ENCODE results near the gene PLEKHO2.

Gene PLEKHO2

GRCh38 chr15:64847448-64847847 is 5.7 kb downstream of the PLEKHO2 start:
- H3K4me3 ChIP-seq (replicated peaks; ENCODE audit: insufficient read depth, low read length) = no peak overlapping the region
- H3K27me3 ChIP-seq (ENCODE audit: insufficient read depth, poor library complexity, severe bottlenecking) = no peaks in the 10 kb centered on the region
- no peak overlapping the region for H3K27ac ChIP-seq (replicated peaks)
- DNase-seq (ENCODE audit: low read depth in 1 of 2, low spot score in 1 of 2) = no peak
- TF ChIP-seq GABPA (IDR thresholded peaks at IDR 0.05; ENCODE audit: low read depth) = no peak
- TF ChIP-seq CTCF (IDR thresholded peaks at IDR 0.05; ENCODE audit: insufficient read depth, low read length) = no peak
- no peak for TF ChIP-seq POLR2AphosphoS5 (IDR thresholded peaks at IDR 0.05; ENCODE audit: low read depth)
- TF ChIP-seq SPI1 (IDR thresholded peaks at IDR 0.05; ENCODE audit: borderline replicate concordance, low read depth) = no peak
- no peak for TF ChIP-seq REST (IDR thresholded peaks at IDR 0.05; ENCODE audit: insufficient replicate concordance, low read depth)

GRCh38 chr15:64847876-64848716 is 6.4 kb downstream of the PLEKHO2 start:
- H3K27me3 ChIP-seq (ENCODE audit: insufficient read depth, poor library complexity, severe bottlenecking) = no peaks in the 10 kb centered on the region
- TF ChIP-seq SPI1 (IDR thresholded peaks at IDR 0.05; ENCODE audit: borderline replicate concordance, low read depth) = no peak
- TF ChIP-seq GABPA (IDR thresholded peaks at IDR 0.05; ENCODE audit: low read depth) = no peak
- no peak for TF ChIP-seq POLR2AphosphoS5 (IDR thresholded peaks at IDR 0.05; ENCODE audit: low read depth)
- TF ChIP-seq CTCF (IDR thresholded peaks at IDR 0.05; ENCODE audit: insufficient read depth, low read length) = no peak
- no peak for TF ChIP-seq REST (IDR thresholded peaks at IDR 0.05; ENCODE audit: insufficient replicate concordance, low read depth)
- no peak overlapping the region for H3K27ac ChIP-seq (replicated peaks)
- no peak overlapping the region for H3K4me3 ChIP-seq (replicated peaks; ENCODE audit: insufficient read depth, low read length)
- no peak for DNase-seq (ENCODE audit: low read depth in 1 of 2, low spot score in 1 of 2)

GRCh38 chr15:64850778-64851502 is 9.2 kb downstream of the PLEKHO2 start:
- Histone ChIP-seq H3K4me3 (replicated peaks; ENCODE audit: insufficient read depth, low read length) (no peak overlapping the region), H3K27ac (replicated peaks) (no peak overlapping the region), H3K27me3 (ENCODE audit: insufficient read depth, poor library complexity, severe bottlenecking) (no peaks in the 10 kb centered on the region)
- no peak for DNase-seq (ENCODE audit: low read depth in 1 of 2, low spot score in 1 of 2)
- TF ChIP-seq GABPA (IDR thresholded peaks at IDR 0.05; ENCODE audit: low read depth) (no peak), CTCF (IDR thresholded peaks at IDR 0.05; ENCODE audit: insufficient read depth, low read length) (no peak), SPI1 (IDR thresholded peaks at IDR 0.05; ENCODE audit: borderline replicate concordance, low read depth) (no peak), POLR2AphosphoS5 (IDR thresholded peaks at IDR 0.05; ENCODE audit: low read depth) (no peak), REST (IDR thresholded peaks at IDR 0.05; ENCODE audit: insufficient replicate concordance, low read depth) (no peak)
